Stomach smooth muscle (tissue), 2 donors: Measurements from ENCODE around the gene ITGAX.
"Not testable (repeated sequence)": the region's sequence is repeated elsewhere in the genome, so short reads cannot be mapped to it uniquely, and the experiment has no call there.

Source experiments
- H3K27ac ChIP-seq: one replicate; pipeline ENCODE4 v1.7.0; 2013; ENCODE audit warnings: mild to moderate bottlenecking, low read length, inconsistent platforms
- H3K27me3 ChIP-seq, 2 donors: one replicate each; pipeline ENCODE4 v1.7.0; 2013; ENCODE audit warnings: low read length in 2 of 2; ENCODE audit not compliant: insufficient read depth in 2 of 2, control insufficient read depth in 1 of 2
- H3K36me3 ChIP-seq, 2 donors: one replicate each; pipeline ENCODE4 v1.7.0; 2013; ENCODE audit warnings: low read length in 2 of 2; ENCODE audit not compliant: control insufficient read depth in 2 of 2, insufficient read depth in 2 of 2
- H3K4me1 ChIP-seq: one replicate; pipeline ENCODE4 v1.7.0; 2013; ENCODE audit warnings: low read length; ENCODE audit not compliant: control insufficient read depth, insufficient read depth
- H3K4me3 ChIP-seq, 2 donors: one replicate each; pipeline ENCODE4 v1.7.0; 2013; ENCODE audit warnings: low read length in 2 of 2
- H3K9ac ChIP-seq, 2 donors: one replicate each; pipeline ENCODE4 v1.7.0; 2013; ENCODE audit warnings: low read length in 2 of 2, mild to moderate bottlenecking in 1 of 2
- H3K9me3 ChIP-seq, 2 donors: one replicate each; pipeline ENCODE4 v1.7.0; 2013; ENCODE audit warnings: low read length in 2 of 2; ENCODE audit not compliant: control insufficient read depth in 2 of 2
- donor health status: healthy.
- donor health status: Pancreatic carcinoma.

The ITGAX gene

DNA sequence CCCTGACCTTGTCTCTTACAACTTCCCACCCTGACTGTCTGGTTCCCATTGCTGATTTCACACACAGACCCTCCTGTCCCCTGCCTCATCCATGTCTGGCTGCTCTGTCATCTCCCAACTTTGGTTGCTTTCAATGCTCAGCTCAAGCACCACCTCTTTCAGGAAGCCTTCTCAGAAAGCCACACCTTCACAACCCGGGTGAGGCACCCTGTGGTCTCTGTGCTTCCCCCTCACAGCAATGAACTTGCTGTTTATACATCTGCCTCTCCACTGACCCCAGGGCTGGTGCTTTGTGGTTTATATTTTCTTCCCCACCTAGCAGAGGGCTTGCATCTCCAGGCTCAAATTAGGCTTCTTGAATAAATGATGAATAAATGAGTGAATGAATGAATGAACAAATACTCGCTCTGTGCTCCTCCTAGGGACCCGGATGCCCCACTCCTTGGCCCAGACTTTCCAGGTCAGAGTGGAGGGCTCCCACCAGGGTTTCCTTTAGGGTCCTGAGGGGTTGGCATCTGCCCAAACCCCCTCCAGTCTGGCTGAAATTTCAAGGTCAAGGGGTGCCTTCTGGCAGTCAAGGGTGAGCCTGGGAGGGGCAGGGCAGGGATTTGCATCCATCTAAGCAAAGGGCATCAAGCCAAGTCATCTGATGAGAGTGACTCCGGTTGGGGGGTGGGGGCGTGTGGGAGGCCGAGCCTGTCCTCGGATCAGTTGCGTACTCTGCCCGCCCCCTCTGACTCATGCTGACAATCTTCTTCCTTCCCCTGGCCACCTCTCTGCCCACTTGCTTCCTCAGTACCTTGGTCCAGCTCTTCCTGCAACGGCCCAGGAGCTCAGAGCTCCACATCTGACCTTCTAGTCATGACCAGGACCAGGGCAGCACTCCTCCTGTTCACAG, at the start of gene ITGAX:
ITGAX (plus strand) TSS at position 783 of the 898 bp plus-strand sequence; CDS start at position 862, 79 bp downstream.
- peak within 1 kb of the TSS in 1 of 2 donors; percentile 8 for H3K4me3 ChIP-seq
- H3K36me3 ChIP-seq, result no peaks in the 10 kb centered on the region
- no peaks in the 10 kb centered on the region for H3K9me3 ChIP-seq
- no peak within 1 kb of the TSS for H3K27ac ChIP-seq
- H3K9ac ChIP-seq, result no peak within 1 kb of the TSS
- H3K4me1 ChIP-seq, result peaks cover 2% of the 10 kb centered on the region
- H3K27me3 ChIP-seq, result peaks cover 0 to 7% of the 10 kb centered on the region in 2 donors

DNA sequence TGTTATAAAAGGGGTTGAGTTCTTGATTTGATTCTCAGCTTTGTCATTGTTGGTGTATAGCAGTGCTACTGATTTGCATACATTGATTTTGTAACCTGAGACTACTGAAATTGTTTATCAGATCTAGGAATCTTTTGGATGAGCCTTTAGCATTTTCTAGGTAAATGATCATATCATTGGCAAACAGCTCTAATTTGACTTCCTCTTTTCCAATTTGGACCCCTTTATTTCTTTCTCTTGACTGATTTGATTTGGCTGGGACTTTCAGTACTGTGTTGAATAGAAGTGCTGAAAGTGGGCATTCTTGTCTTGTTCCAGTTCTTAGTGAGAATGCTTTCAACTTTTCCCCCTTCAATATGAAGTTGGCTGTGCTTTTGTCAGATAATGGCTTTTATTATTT, 49.8 kb upstream of the ITGAX start:
- no peaks in the 10 kb centered on the region for H3K36me3 ChIP-seq
- no peak overlapping the region for H3K4me3 ChIP-seq
- H3K9ac ChIP-seq, result no peak overlapping the region
- no peak overlapping the region for H3K27ac ChIP-seq
- no peaks in the 10 kb centered on the region for H3K27me3 ChIP-seq
- H3K4me1 ChIP-seq, result peaks cover 3% of the 10 kb centered on the region
- no peaks in the 10 kb centered on the region for H3K9me3 ChIP-seq

- H3K36me3 ChIP-seq, H3K4me3 ChIP-seq, H3K9ac ChIP-seq, H3K4me1 ChIP-seq, H3K27ac ChIP-seq, H3K27me3 ChIP-seq, H3K9me3 ChIP-seq: not testable (repeated sequence)
Measured at GRCh38 chr16:31308381-31308780, 46.6 kb upstream of the ITGAX start.

DNA sequence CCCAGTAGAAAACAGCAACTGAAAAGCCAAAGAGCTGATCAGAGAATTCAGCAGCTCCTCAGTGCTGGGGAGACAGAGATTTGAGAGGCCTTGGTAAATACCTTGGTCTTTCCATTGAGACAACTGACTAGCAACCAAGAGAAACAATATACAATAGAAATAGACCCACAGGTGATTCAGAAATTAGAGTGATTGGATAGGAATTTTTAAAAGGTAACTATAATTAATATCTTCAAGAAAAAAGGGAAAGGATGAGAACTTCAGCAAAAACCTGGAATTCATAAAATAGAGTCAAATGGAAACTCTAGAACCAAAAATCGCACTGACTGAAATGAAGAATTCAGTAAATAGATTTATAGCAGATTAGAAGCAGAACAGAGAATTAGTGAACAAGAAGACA, 32.5 kb upstream of the ITGAX start:
- peaks cover 4 to 15% of the 10 kb centered on the region in 2 donors for H3K9me3 ChIP-seq
- H3K4me3 ChIP-seq, result no peak overlapping the region
- H3K27ac ChIP-seq, result no peak overlapping the region
- no peaks in the 10 kb centered on the region for H3K36me3 ChIP-seq
- H3K4me1 ChIP-seq, result no peaks in the 10 kb centered on the region
- no peaks in the 10 kb centered on the region for H3K27me3 ChIP-seq
- no peak overlapping the region for H3K9ac ChIP-seq

DNA sequence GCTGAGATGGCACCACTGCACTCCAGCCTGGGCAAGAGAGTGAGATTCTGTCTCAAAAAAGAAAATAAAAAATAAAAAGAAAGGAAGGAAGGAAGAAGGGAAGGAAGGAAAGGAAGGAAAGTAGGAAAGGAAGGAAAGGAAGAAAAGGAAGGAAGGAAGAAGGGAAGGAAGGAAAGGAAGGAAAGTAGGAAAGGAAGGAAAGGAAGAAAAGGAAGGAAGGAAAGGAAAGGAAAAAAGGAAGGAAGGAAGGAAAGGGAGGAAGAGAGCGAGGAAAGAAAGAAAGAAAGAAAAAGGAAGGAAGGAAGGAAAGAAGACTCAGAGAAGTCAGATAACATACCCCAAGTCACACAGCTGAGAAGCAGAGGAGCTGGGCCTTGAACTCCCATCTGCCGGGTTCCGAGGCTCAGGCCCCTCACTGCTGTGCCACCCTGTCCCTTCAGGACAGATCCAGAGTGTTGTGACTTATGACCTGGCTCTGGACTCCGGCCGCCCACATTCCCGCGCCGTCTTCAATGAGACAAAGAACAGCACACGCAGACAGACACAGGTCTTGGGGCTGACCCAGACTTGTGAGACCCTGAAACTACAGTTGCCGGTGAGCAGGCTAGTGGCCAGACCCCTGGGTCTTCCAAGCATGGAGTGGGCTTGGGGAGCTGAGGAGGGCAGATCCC, 30.9 kb upstream of the ITGAX start:
- Histone ChIP-seq H3K36me3 (no peaks in the 10 kb centered on the region), H3K4me3 (no peak overlapping the region)

DNA sequence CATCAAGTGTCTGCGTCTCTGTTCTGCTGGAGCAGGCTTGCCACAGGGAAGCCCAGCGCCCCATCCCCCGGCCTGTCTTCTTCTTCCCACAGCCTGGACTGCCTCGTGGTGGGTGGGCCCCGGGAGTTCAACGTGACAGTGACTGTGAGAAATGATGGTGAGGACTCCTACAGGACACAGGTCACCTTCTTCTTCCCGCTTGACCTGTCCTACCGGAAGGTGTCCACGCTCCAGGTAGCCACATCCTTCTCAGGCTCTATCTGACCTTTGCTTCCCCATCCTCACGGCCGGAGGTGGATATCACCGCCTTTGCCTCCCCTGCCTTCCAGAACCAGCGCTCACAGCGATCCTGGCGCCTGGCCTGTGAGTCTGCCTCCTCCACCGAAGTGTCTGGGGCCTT, 29.8 kb upstream of the ITGAX start:
- no peak overlapping the region for H3K27ac ChIP-seq
- H3K36me3 ChIP-seq, result no peaks in the 10 kb centered on the region
- H3K9me3 ChIP-seq, result peaks cover 4 to 15% of the 10 kb centered on the region in 2 donors
- H3K27me3 ChIP-seq, result peaks cover 11 to 15% of the 10 kb centered on the region in 2 donors
- no peaks in the 10 kb centered on the region for H3K4me1 ChIP-seq
- no peak overlapping the region for H3K4me3 ChIP-seq
- no peak overlapping the region for H3K9ac ChIP-seq

More for the DNA sequence above, 30.9 kb upstream of the ITGAX start:
- H3K27ac ChIP-seq, result no peak overlapping the region
- H3K9me3 ChIP-seq, result peaks cover 4 to 15% of the 10 kb centered on the region in 2 donors
- H3K27me3 ChIP-seq, result peaks cover under 1 to 7% of the 10 kb centered on the region in 2 donors
- no peak overlapping the region for H3K9ac ChIP-seq
- no peaks in the 10 kb centered on the region for H3K4me1 ChIP-seq

DNA sequence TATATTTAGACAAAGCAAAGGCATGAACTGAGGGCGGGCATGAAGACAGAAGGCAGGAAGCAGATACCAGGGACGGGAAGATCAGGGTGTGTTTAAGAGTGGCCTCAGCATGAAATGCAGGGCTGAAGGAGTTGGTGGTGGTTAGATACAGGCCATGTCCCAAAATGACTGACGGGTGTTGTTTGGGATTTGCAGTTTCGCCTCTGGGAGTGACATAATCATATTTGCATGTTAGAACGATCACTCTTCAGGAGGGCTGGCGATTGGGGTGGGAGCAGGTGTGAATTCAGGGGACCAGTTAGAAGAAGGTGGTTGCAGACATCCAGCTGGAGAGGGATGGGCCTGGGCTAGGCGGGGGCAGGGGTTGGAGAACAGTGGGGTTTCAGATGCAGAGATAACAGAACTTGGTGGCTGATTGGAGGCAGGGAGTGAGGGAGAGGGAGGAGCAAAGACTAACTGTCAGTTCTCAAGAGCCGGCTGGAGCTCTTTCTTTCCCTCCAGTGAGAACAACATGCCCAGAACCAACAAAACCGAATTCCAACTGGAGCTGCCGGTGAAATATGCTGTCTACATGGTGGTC, 27.2 kb upstream of the ITGAX start:
- no peaks in the 10 kb centered on the region for H3K4me1 ChIP-seq
- H3K9ac ChIP-seq, result no peak overlapping the region
- H3K27me3 ChIP-seq, result peaks cover 25 to 28% of the 10 kb centered on the region in 2 donors
- H3K27ac ChIP-seq, result no peak overlapping the region
- no peak overlapping the region for H3K4me3 ChIP-seq
- peaks cover 4% of the 10 kb centered on the region in 2 donors for H3K9me3 ChIP-seq
- H3K36me3 ChIP-seq, result no peaks in the 10 kb centered on the region

GRCh38 chr16:31328322-31329052, 26.5 kb upstream of the ITGAX start:
- no peaks in the 10 kb centered on the region for H3K36me3 ChIP-seq
- H3K27me3 ChIP-seq, result peaks cover 25 to 29% of the 10 kb centered on the region in 2 donors
- H3K4me3 ChIP-seq, result no peak overlapping the region
- H3K9me3 ChIP-seq, result peaks cover 0 to 2% of the 10 kb centered on the region in 2 donors
- no peaks in the 10 kb centered on the region for H3K4me1 ChIP-seq
- no peak overlapping the region for H3K27ac ChIP-seq
- no peak overlapping the region for H3K9ac ChIP-seq

DNA sequence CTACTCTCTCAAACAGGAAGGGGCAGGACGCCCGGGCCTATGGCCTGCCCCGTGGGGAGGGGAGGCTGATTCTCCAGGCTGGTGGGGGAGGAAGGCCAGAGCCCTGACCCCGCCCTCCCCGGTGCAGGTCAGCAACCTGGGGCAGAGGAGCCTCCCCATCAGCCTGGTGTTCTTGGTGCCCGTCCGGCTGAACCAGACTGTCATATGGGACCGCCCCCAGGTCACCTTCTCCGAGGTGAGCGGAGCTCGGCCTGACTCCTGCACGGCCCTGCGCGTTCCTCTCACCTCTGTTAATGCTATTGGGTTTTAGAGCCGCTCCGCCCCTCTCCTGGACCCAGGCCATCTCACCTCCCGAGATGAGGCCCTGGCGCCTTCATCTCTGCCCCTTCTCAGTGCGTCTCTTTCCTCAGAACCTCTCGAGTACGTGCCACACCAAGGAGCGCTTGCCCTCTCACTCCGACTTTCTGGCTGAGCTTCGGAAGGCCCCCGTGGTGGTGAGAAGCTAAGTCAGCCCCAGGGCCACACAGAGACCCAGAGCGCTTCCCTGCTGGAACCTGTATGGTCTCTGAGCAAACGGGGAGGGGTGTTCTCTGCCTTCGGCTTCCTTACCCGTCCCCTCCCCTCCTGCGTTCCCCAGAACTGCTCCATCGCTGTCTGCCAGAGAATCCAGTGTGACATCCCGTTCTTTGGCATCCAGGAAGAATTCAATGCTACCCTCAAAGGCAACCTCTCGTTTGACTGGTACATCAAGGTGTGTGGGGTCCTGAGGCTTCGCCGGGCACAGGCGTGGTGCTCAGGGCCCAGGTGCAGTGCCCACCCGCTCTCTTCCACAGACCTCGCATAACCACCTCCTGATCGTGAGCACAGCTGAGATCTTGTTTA, 25.1 kb upstream of the ITGAX start:
- Histone ChIP-seq H3K4me3 (no peak overlapping the region), H3K9ac (no peak overlapping the region), H3K9me3 (peaks cover 0 to 2% of the 10 kb centered on the region in 2 donors), H3K27ac (no peak overlapping the region), H3K36me3 (no peaks in the 10 kb centered on the region), H3K27me3 (peaks cover 26 to 33% of the 10 kb centered on the region in 2 donors), H3K4me1 (no peaks in the 10 kb centered on the region)

DNA sequence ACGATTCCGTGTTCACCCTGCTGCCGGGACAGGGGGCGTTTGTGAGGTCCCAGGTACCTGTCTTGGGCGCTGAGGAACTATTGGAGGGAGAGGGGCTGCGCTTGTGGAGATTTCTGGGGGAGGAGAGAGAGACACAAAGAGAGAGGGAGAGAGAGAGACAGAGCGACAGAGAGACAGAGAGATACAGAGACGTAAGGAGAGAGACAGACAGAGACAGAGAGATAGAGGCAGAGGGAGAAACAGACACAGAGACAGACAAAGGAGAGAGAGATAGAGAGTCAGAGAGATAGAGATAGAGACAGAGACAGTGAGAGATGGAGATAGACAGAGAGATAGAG, 24.5 kb upstream of the ITGAX start:
- Histone ChIP-seq H3K27ac (no peak overlapping the region), H3K4me3 (no peak overlapping the region), H3K9ac (no peak overlapping the region), H3K36me3 (no peaks in the 10 kb centered on the region), H3K4me1 (no peaks in the 10 kb centered on the region), H3K27me3 (peaks cover 30 to 35% of the 10 kb centered on the region in 2 donors), H3K9me3 (peaks cover 0 to 2% of the 10 kb centered on the region in 2 donors)
